Lung (tissue), 12 donors: ENCODE data around the gene XXYLT1. TPM values are rescaled to one million over a fixed set of nuclear protein-coding genes. Genes with fewer than 3 reads are reported as not detected.

ENCODE experiments used
- ATAC-seq: fragments of 200-7000 bp; cut with Tn5 transposase; one replicate; pipeline ENCODE4 v1.9.1; 2020; ENCODE audit warnings: moderate number of reproducible peaks; ENCODE audit not compliant: insufficient read depth, low FRiP score
- DNase-seq, 3 donors: peaks; one replicate each; pipeline ENCODE4 v3.0.0-alpha.2; 2013 to 2017
- H3K27ac ChIP-seq, 2 donors: one replicate each; pipeline ENCODE4 v1.5.1; 2013; ENCODE audit warnings: mild to moderate bottlenecking in 2 of 2, moderate library complexity in 2 of 2, control low read depth in 1 of 2, inconsistent platforms in 1 of 2, low read depth in 1 of 2, low read length in 1 of 2
- H3K27me3 ChIP-seq, 3 donors: one replicate each; pipeline ENCODE4 v1.5.1; 2013; ENCODE audit warnings: low read length in 2 of 3; ENCODE audit not compliant: control insufficient read depth in 3 of 3, insufficient read depth in 3 of 3
- H3K36me3 ChIP-seq, 4 donors: one replicate each; pipeline ENCODE4 v1.5.1; 2013; ENCODE audit warnings: low read length in 4 of 4, mild to moderate bottlenecking in 1 of 4, moderate library complexity in 1 of 4; ENCODE audit not compliant: control insufficient read depth in 4 of 4, insufficient read depth in 4 of 4
- H3K4me1 ChIP-seq, 5 donors: one replicate each; pipeline ENCODE4 v1.5.1; 2013; ENCODE audit warnings: low read length in 5 of 5, mild to moderate bottlenecking in 2 of 5, moderate library complexity in 1 of 5; ENCODE audit not compliant: control insufficient read depth in 5 of 5, insufficient read depth in 5 of 5
- H3K4me3 ChIP-seq: one replicate; pipeline ENCODE4 v1.5.1; 2013; ENCODE audit warnings: mild to moderate bottlenecking, control low read depth, moderate library complexity
- H3K9ac ChIP-seq, 2 donors: one replicate each; pipeline ENCODE4 v1.5.1; 2013; ENCODE audit warnings: low read length in 2 of 2, control low read depth in 1 of 2; ENCODE audit not compliant: insufficient read depth in 1 of 2
- H3K9me3 ChIP-seq, 4 donors: one replicate each; pipeline ENCODE4 v1.5.1; 2013; ENCODE audit warnings: low read length in 3 of 4, mild to moderate bottlenecking in 1 of 4, moderate library complexity in 1 of 4; ENCODE audit not compliant: control insufficient read depth in 4 of 4, insufficient read depth in 3 of 4
- CTCF ChIP-seq: IDR thresholded peaks from 2 replicates; pipeline ENCODE4 v1.5.1; 2012; ENCODE audit warnings: mild to moderate bottlenecking; ENCODE audit errors: control extremely low read depth, extremely low read depth
- WGBS, 2 donors: extraction: QIAGEN DNeasy Blood & Tissue Kit; methylation state at CpG; one replicate each; pipeline ENCODE4 v1.1.7; 2013; 5-methylcytosine and 5-hydroxymethylcytosine counted together
- polyA plus RNA-seq, 2 donors: library from polyadenylated mRNA; stranded (reverse); fragments of 200-250 nt; gene quantifications; one replicate each; pipeline ENCODE4 v1.2.1, GENCODE V29; 2013
- total RNA-seq, 2 donors: library from RNA; depleted of rRNA in 1 of 2; stranded (reverse); fragments of >200 nt in 1 of 2; gene quantifications; one replicate each; pipeline ENCODE4 v1.2.1, GENCODE V29; 2014 to 2021
- donor health status: control.
- donor health status: control.
- donor health status: Bipolar disorder and iron deficiency.
- donor health status: healthy.
- donor health status: DM: yes; HTN: yes; CAD: no.

XXYLT1 gene
- total and polyA plus RNA-seq, 4 donors: 4.7 to 15.4 (median 11.4) TPM

GRCh38 chr3:195080571-195081151 is 190.3 kb downstream of the XXYLT1 start:
- DNase-seq: no peak

GRCh38 chr3:195080125-195080524 is 190.8 kb downstream of the XXYLT1 start:
- peak overlapping the region; percentile 27 to 56 for H3K27ac ChIP-seq
- DNase-seq (peak in 1 of 3 donors; percentile 11), ATAC-seq (peak; percentile 23)
- H3K9me3 ChIP-seq: no peaks in the 10 kb centered on the region
- WGBS, 2 donors: 25 to 38% methylated on average over 3 of the region's 3 CpGs
- H3K4me3 ChIP-seq: no peak overlapping the region
- no peaks in the 10 kb centered on the region for H3K27me3 ChIP-seq
- no peak overlapping the region for H3K9ac ChIP-seq
- no peak for TF ChIP-seq CTCF
- peaks cover 0 to 17% (median 10%) of the 10 kb centered on the region in 5 donors for H3K4me1 ChIP-seq
- H3K36me3 ChIP-seq: no peaks in the 10 kb centered on the region

More at GRCh38 chr3:195080571-195081151, 190.3 kb downstream of the XXYLT1 start:
- WGBS, 2 donors: 66 to 73% methylated on average over 16 of the region's 16 CpGs
- ATAC-seq: no peak
- Histone ChIP-seq H3K27me3 (no peaks in the 10 kb centered on the region), H3K9ac (no peak overlapping the region), H3K4me1 (peaks cover 0 to 17% (median 10%) of the 10 kb centered on the region in 5 donors), H3K27ac (peak overlapping the region; percentile 48 to 56), H3K9me3 (no peaks in the 10 kb centered on the region), H3K36me3 (no peaks in the 10 kb centered on the region), H3K4me3 (no peak overlapping the region)
- TF ChIP-seq CTCF: no peak

GRCh38 chr3:195079636-195080035 is 191.3 kb downstream of the XXYLT1 start:
- no peak overlapping the region for H3K9ac ChIP-seq
- peaks cover 0 to 17% (median 10%) of the 10 kb centered on the region in 5 donors for H3K4me1 ChIP-seq
- H3K27ac ChIP-seq: peak overlapping the region; percentile 27 to 56
- DNase-seq: no peak
- H3K4me3 ChIP-seq: no peak overlapping the region
- H3K36me3 ChIP-seq: no peaks in the 10 kb centered on the region
- no peak for ATAC-seq
- no peaks in the 10 kb centered on the region for H3K27me3 ChIP-seq
- no peaks in the 10 kb centered on the region for H3K9me3 ChIP-seq
- WGBS, 2 donors: 53 to 65% methylated on average over 5 of the region's 5 CpGs
- no peak for TF ChIP-seq CTCF
